Spleen (tissue), 7 donors: ENCODE results near the gene TRAF1.

ENCODE experiments used
- CTCF ChIP-seq, 11 experiments: fragments of 200-600 bp in 7 of 11; fragments of 450-650 bp in 4 of 11; sonication (generic) in 4 of 11; IDR thresholded peaks in 8 of 11; conservative IDR thresholded peaks in 3 of 11; 1 replicate in 7 of 11; 2 replicates in 4 of 11; pipeline versions ENCODE4 v1.4.0 to v1.8.0; 2016 to 2021; ENCODE audit warnings: antibody characterized with exemption in 11 of 11, inconsistent platforms in 4 of 11, mild to moderate bottlenecking in 1 of 11
- POLR2A ChIP-seq, 3 donors: fragments of 450-650 bp; IDR thresholded peaks; one replicate each; pipeline ENCODE4 v1.5.1; 2017; ENCODE audit warnings: antibody characterized with exemption in 3 of 3, mild to moderate bottlenecking in 1 of 3
- POLR2AphosphoS5 ChIP-seq, 3 donors: sonication (generic); formaldehyde crosslinking; IDR thresholded peaks; one replicate each; pipeline ENCODE4 v1.5.1; 2017; ENCODE audit warnings: antibody characterized with exemption in 3 of 3
- donor health status: DM: no; HTN: no; CAD: no; lungs with moderate emphysema.
- donor health status: DM: no; HTN: no; CAD: no.
- donor health status: DM: no; HTN: no; CAD: no.

- TF ChIP-seq CTCF (IDR thresholded peaks at IDR 0.05 in 8 of 11, conservative IDR thresholded peaks at IDR 0.05 in 3 of 11) (no peak), POLR2A (IDR thresholded peaks at IDR 0.05) (no peak), POLR2AphosphoS5 (IDR thresholded peaks at IDR 0.05) (peak in 1 of 3 donors; percentile 6)
Measured at GRCh38 chr9:120857902-120858301, 68.7 kb downstream of the TRAF1 start.
